SU-DHL-6 (cell line): ENCODE data around the gene UBE2R2.

Experiments
- H2AFZ ChIP-seq: fragments of 200-600 bp; sonication (generic); 2 replicates; pipeline ENCODE4 v1.6.1; 2014; ENCODE audit warnings: low read depth, mild to moderate bottlenecking, moderate library complexity, mixed read lengths, antibody characterized with exemption, low read length; ENCODE audit not compliant: severe bottlenecking
- H3F3A ChIP-seq: fragments of 200-600 bp; shearing (Covaris generic); 2 replicates; pipeline ENCODE4 v1.6.0; 2016; ENCODE audit warnings: antibody characterized with exemption, mild to moderate bottlenecking; ENCODE audit not compliant: insufficient read depth
- H3K27ac ChIP-seq: fragments of 200-600 bp; sonication (generic); 2 replicates; pipeline ENCODE4 v1.5.1; 2016; ENCODE audit warnings: low read depth, mild to moderate bottlenecking, low read length, moderate library complexity, mixed read lengths
- H3K27me3 ChIP-seq: fragments of 200-600 bp; sonication (generic), shearing (Covaris generic); 2 replicates; pipeline ENCODE4 v1.6.0; 2014; ENCODE audit warnings: mild to moderate bottlenecking, low read length
- H3K36me3 ChIP-seq: fragments of 200-600 bp; sonication (generic); 2 replicates; pipeline ENCODE4 v1.6.1; 2014; ENCODE audit warnings: mild to moderate bottlenecking, low read length, mixed read lengths
- H3K4me2 ChIP-seq: fragments of 300-600, 200-600 bp; shearing (Covaris generic), sonication (generic); 2 replicates; pipeline ENCODE4 v1.6.0; 2014; ENCODE audit warnings: low read length, low read depth, mild to moderate bottlenecking; ENCODE audit not compliant: poor library complexity, severe bottlenecking
- H3K4me3 ChIP-seq: fragments of 200-600 bp; sonication (generic); 2 replicates; pipeline ENCODE4 v1.5.1; 2014; ENCODE audit warnings: antibody characterized with exemption, low read length, mild to moderate bottlenecking, mixed read lengths; ENCODE audit not compliant: insufficient read depth, poor library complexity, severe bottlenecking
- H3K79me2 ChIP-seq: fragments of 200-600 bp; sonication (generic); 2 replicates; pipeline ENCODE4 v1.6.1; 2014; ENCODE audit warnings: mild to moderate bottlenecking, low read length, moderate library complexity; ENCODE audit not compliant: insufficient read depth
- H3K9ac ChIP-seq: fragments of 200-600 bp; sonication (generic); 2 replicates; pipeline ENCODE4 v1.7.0; 2014; ENCODE audit warnings: mild to moderate bottlenecking, low read length
- H3K9me2 ChIP-seq: fragments of 200-600 bp; sonication (generic); replicated peaks from 2 replicates; pipeline ENCODE4 v1.6.1; 2014; ENCODE audit warnings: low read length; ENCODE audit not compliant: insufficient read depth
- H3K9me3 ChIP-seq: fragments of 200-600 bp; sonication (generic); 2 replicates; pipeline ENCODE4 v1.6.1; 2014; ENCODE audit warnings: low read length, mixed read lengths; ENCODE audit not compliant: insufficient read depth
- H4K20me1 ChIP-seq: fragments of 200-600 bp; sonication (generic); 2 replicates; pipeline ENCODE4 v1.6.1; 2014; ENCODE audit warnings: low read depth, mild to moderate bottlenecking, antibody characterized with exemption, low read length, moderate library complexity, mixed read lengths
- EZH2phosphoT487 ChIP-seq: fragments of 200-600 bp; sonication (generic), shearing (Covaris generic); conservative IDR thresholded peaks from 2 replicates; pipeline ENCODE4 v1.6.1; 2018; ENCODE audit warnings: mild to moderate bottlenecking, antibody characterized with exemption, low read length, moderate library complexity, mixed read lengths
- TF ChIP-seq, protein P1 (sequence below): fragments of 200-600 bp; sonication (generic); IDR thresholded peaks from one replicate; pipeline ENCODE4 v1.5.1; 2017; ENCODE audit warnings: antibody characterized with exemption, mild to moderate bottlenecking, low read length, moderate library complexity; ENCODE audit not compliant: insufficient read depth, poor library complexity, severe bottlenecking

Gene UBE2R2

DNA sequence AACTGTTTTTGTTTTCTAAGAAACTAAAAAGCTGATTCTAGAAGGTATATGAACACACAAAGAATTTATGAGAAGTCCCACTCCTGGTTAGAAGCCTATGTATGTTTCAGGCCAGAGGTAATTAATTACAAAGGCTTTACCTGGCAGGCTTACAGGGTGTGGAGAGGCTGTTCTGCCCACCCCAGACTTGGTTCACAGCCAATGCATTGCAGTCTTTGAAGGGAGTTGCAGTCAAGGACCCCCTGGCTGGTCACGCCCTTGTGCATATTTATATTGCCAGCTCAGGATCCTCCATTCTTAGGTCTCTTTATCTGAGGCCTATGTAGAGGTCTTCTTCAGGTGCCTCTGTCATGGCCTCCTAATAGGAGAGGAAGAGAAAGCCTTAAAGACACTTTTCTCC, 35.2 kb upstream of the UBE2R2 start:
- Histone ChIP-seq H3F3A (peaks cover 10% of the 10 kb centered on the region; the same call in 1 of the 2 replicates), H4K20me1 (no peaks in the 10 kb centered on the region), H3K9me2 (no peaks in the 10 kb centered on the region), H3K27me3 (no peaks in the 10 kb centered on the region), H3K9ac (no peak overlapping the region), H2AFZ (no peak overlapping the region), H3K36me3 (no peaks in the 10 kb centered on the region), H3K4me3 (no peak overlapping the region), H3K9me3 (no peaks in the 10 kb centered on the region), H3K27ac (no peak overlapping the region), H3K4me2 (no peak overlapping the region), H3K79me2 (no peaks in the 10 kb centered on the region)
- TF ChIP-seq EZH2phosphoT487 = no peak
- TF ChIP-seq, protein P1, sequence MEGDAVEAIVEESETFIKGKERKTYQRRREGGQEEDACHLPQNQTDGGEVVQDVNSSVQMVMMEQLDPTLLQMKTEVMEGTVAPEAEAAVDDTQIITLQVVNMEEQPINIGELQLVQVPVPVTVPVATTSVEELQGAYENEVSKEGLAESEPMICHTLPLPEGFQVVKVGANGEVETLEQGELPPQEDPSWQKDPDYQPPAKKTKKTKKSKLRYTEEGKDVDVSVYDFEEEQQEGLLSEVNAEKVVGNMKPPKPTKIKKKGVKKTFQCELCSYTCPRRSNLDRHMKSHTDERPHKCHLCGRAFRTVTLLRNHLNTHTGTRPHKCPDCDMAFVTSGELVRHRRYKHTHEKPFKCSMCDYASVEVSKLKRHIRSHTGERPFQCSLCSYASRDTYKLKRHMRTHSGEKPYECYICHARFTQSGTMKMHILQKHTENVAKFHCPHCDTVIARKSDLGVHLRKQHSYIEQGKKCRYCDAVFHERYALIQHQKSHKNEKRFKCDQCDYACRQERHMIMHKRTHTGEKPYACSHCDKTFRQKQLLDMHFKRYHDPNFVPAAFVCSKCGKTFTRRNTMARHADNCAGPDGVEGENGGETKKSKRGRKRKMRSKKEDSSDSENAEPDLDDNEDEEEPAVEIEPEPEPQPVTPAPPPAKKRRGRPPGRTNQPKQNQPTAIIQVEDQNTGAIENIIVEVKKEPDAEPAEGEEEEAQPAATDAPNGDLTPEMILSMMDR = no peak

DNA sequence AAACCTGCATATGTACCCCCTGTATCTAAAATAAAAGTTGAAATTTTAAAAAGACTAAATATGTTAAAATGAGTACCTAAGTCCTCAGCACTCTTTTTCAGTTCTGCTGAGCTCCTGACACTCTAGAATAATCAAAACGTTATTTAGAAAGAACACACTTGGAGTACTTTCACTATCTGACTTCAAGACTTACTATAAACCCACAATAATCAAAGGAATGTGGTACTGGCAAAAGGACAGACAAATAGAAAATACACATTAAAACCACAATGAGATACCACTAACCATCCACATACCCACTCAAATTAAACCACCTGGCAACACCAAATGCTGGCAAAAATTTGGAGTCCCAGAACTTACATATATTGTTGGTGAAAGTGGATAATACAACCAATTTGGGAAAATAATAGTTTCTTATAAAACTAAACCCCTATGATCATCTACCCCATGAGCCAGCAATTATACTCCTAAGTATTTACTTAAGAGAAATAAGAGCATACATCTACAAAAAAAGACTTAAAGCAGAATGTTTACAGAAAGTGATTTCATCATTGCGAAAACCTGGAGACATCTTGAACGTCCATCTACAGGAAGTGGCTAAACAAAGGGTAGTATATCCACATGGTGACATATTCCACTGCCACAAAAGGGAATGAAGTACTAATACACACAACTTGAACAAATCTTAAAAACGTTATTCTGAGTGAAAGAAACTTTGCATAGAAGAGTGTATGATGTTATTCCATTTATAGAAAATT, 34.4 kb upstream of the UBE2R2 start:
- Histone ChIP-seq H3K4me2 (no peak overlapping the region), H3K27me3 (no peaks in the 10 kb centered on the region), H3K27ac (no peak overlapping the region), H3K4me3 (no peak overlapping the region), H4K20me1 (no peaks in the 10 kb centered on the region), H3K9me2 (no peaks in the 10 kb centered on the region), H2AFZ (no peak overlapping the region), H3K9me3 (no peaks in the 10 kb centered on the region), H3K79me2 (no peaks in the 10 kb centered on the region), H3F3A (peaks cover 10% of the 10 kb centered on the region; the same call in 1 of the 2 replicates), H3K9ac (no peak overlapping the region), H3K36me3 (no peaks in the 10 kb centered on the region)
- TF ChIP-seq EZH2phosphoT487 = no peak
- TF ChIP-seq, protein P1 = no peak

DNA sequence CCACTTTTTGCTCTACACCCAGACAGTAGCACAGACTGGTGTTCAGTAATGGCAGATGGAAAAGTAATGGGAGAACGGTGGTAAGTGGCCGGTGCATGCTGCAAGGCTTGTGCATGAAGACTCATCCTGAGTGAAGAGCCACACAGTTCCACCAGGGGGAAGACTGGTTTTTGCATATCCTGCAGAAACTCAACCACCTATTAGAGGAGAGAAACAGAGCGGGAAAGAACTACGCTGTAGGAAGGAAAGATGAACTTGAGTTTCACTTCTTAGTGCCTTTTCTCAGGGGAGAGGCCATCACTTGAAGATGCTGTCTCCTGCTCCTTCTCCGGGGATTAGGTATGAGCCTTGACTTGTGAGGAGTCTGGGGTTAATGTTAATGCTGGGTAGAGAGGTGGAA, 31.0 kb upstream of the UBE2R2 start:
- Histone ChIP-seq H3K9me3 (no peaks in the 10 kb centered on the region), H3K4me2 (no peak overlapping the region), H3K9me2 (no peaks in the 10 kb centered on the region), H4K20me1 (no peaks in the 10 kb centered on the region), H3F3A (0 out of 2 replicates have a peak, but pooled peaks cover 6% of the 10 kb centered on the region), H3K27me3 (no peaks in the 10 kb centered on the region), H2AFZ (no peak overlapping the region), H3K9ac (no peak overlapping the region), H3K27ac (no peak overlapping the region), H3K79me2 (no peaks in the 10 kb centered on the region), H3K4me3 (no peak overlapping the region), H3K36me3 (no peaks in the 10 kb centered on the region)
- TF ChIP-seq, protein P1 = peak; percentile 12
- no peak for TF ChIP-seq EZH2phosphoT487
